Measurements from ENCODE around the gene KCNF1.

The KCNF1 gene

DNA sequence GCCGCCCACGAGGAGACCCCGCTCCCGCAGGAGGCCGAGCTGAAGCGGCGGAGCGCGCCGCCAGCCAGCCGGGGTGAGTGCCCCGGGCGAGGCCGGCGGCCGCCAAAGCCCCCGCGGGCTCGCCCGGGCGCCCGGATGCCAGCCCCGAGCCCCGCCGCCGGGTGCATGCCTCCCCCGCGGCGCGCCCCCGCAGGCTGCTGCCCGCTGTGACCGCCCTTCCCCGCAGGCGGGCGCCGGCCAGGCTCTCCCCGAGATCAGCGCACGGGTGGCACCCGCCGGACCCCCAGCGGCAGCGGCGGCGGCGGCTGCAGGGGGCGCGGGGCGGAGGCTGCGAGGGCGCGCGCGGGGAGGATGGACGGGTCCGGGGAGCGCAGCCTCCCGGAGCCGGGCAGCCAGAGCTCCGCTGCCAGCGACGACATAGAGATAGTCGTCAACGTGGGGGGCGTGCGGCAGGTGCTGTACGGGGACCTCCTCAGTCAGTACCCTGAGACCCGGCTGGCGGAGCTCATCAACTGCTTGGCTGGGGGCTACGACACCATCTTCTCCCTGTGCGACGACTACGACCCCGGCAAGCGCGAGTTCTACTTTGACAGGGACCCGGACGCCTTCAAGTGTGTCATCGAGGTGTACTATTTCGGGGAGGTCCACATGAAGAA lies 470 bp downstream of the KCNF1 start:
- Histone ChIP-seq H4K20me1 (peaks cover 0 to 36% (median 4%) of the 10 kb centered on the region in 11 experiments; a peak in 10 of 22 replicates), H3K27ac (no peak overlapping the region), H3K27me3 (peaks cover 47 to 56% (median 51%) of the 10 kb centered on the region in 11 experiments), H3K9me3 (replicated peaks in 1 of 11) (no peaks in the 10 kb centered on the region), H3K9ac (peak overlapping the region; percentile 37 to 72 (median 59); a peak in 21 of 22 replicates), H3K36me3 (no peaks in the 10 kb centered on the region), H3K4me2 (peak overlapping the region; percentile 96 to 100 (median 98)), H3K4me3 (peak overlapping the region; percentile 57 to 73 (median 66)), H3K4me1 (peaks cover 0 to 17% (median 14%) of the 10 kb centered on the region in 10 experiments; a peak in 13 of 20 replicates)
- TF ChIP-seq Cebpa-rat (IDR thresholded peaks at IDR 0.05), result no peak

DNA sequence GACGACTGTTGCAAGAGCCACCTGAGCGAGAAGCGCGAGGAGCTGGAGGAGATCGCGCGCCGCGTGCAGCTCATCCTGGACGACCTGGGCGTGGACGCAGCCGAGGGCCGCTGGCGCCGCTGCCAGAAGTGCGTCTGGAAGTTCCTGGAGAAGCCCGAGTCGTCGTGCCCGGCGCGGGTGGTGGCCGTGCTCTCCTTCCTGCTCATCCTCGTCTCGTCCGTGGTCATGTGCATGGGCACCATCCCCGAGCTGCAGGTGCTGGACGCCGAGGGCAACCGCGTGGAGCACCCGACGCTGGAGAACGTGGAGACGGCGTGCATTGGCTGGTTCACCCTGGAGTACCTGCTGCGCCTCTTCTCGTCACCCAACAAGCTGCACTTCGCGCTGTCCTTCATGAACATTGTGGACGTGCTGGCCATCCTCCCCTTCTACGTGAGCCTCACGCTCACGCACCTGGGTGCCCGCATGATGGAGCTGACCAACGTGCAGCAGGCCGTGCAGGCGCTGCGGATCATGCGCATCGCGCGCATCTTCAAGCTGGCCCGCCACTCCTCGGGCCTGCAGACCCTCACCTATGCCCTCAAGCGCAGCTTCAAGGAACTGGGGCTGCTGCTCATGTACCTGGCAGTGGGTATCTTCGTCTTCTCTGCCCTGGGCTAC lies 1.2 kb downstream of the KCNF1 start:
- no peak for TF ChIP-seq Cebpa-rat (IDR thresholded peaks at IDR 0.05)
- peak overlapping the region in 1 of 10 experiments; percentile 73; a peak in 4 of 20 replicates for H3K4me3 ChIP-seq
- no peak overlapping the region for H3K9ac ChIP-seq
- H3K36me3 ChIP-seq, result no peaks in the 10 kb centered on the region
- no peak overlapping the region for H3K27ac ChIP-seq
- 0 out of 22 replicates have a peak, but pooled peaks cover 0 to 3% (median 0%) of the 10 kb centered on the region in 11 experiments for H3K9me3 ChIP-seq (replicated peaks in 1 of 11)
- peaks cover 47 to 56% (median 51%) of the 10 kb centered on the region in 11 experiments for H3K27me3 ChIP-seq
- peak overlapping the region in 9 of 11 experiments; percentile 96 to 99 (median 98); a peak in 10 of 22 replicates for H3K4me2 ChIP-seq
- H4K20me1 ChIP-seq, result peaks cover 0 to 34% (median 4%) of the 10 kb centered on the region in 11 experiments; a peak in 10 of 22 replicates
- peaks cover 0 to 17% (median 14%) of the 10 kb centered on the region in 10 experiments; a peak in 13 of 20 replicates for H3K4me1 ChIP-seq

DNA sequence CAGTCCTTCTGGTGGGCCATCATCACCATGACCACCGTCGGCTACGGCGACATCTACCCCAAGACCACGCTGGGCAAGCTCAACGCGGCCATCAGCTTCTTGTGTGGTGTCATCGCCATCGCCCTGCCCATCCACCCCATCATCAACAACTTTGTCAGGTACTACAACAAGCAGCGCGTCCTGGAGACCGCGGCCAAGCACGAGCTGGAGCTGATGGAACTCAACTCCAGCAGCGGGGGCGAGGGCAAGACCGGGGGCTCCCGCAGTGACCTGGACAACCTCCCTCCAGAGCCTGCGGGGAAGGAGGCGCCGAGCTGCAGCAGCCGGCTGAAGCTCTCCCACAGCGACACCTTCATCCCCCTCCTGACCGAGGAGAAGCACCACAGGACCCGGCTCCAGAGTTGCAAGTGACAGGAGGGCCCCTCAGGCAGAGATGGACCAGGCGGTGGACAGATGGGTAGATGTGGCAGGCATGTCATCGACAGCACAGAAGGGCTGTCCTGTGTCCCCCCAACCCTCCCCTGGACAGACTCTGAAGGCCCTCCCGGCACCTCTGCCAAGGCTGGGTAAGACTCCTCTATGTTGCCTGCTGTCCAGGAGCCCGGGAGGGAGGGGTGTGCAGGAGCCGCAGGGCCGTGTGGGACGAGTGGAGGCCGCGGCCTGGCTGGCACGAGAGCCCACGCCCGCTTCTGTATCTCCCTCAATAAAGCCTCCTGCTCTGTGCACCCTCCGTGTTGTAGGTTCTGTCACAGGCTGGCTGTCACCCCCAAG lies 2.0 kb downstream of the KCNF1 start:
- no peak overlapping the region for H3K27ac ChIP-seq
- no peak for TF ChIP-seq Cebpa-rat (IDR thresholded peaks at IDR 0.05)

DNA sequence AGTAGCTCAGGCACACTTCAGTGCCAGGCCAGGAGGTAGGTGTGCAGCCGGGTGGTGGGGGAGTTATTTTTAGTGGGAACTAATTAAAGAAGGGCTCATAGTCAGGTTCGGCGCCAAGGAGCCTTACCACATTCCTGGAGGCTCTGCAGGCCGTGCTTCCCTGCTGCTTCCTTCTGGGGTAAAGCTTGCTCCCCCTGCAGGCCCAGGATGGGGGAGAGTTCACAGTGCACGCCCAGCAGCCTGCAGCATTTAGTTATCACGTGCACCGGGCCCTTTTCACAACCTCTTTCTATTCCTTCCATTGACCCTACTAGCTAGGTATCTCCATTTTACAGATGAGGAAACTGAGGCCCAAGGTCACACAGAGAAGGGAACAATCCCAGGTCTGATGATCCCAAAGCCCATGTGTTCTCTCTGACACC lies 2.5 kb downstream of the KCNF1 start:
- Histone ChIP-seq H3K27me3 (peaks cover 47 to 56% (median 51%) of the 10 kb centered on the region in 11 experiments), H3K9ac (no peak overlapping the region), H3K36me3 (no peaks in the 10 kb centered on the region), H3K4me3 (no peak overlapping the region), H3K27ac (no peak overlapping the region), H3K4me2 (peak overlapping the region in 4 of 11 experiments; percentile 2 to 28 (median 15); a peak in 4 of 22 replicates), H3K4me1 (peaks cover 4 to 26% (median 19%) of the 10 kb centered on the region in 10 experiments; a peak in 18 of 20 replicates), H4K20me1 (peaks cover 0 to 32% (median 4%) of the 10 kb centered on the region in 11 experiments; a peak in 10 of 22 replicates), H3K9me3 (replicated peaks in 1 of 11) (0 out of 22 replicates have a peak, but pooled peaks cover 0 to 4% (median 0%) of the 10 kb centered on the region in 11 experiments)
- TF ChIP-seq Cebpa-rat (IDR thresholded peaks at IDR 0.05), result no peak

More for the DNA sequence above, 2.0 kb downstream of the KCNF1 start:
- no peak overlapping the region for H3K9ac ChIP-seq
- peaks cover 0 to 32% (median 4%) of the 10 kb centered on the region in 11 experiments; a peak in 10 of 22 replicates for H4K20me1 ChIP-seq
- peaks cover 2 to 20% (median 15%) of the 10 kb centered on the region in 10 experiments; a peak in 17 of 20 replicates for H3K4me1 ChIP-seq
- H3K27me3 ChIP-seq, result peaks cover 47 to 56% (median 51%) of the 10 kb centered on the region in 11 experiments
- H3K36me3 ChIP-seq, result no peaks in the 10 kb centered on the region
- H3K4me2 ChIP-seq, result peak overlapping the region in 1 of 11 experiments; percentile 12; a peak in 2 of 22 replicates
- H3K9me3 ChIP-seq (replicated peaks in 1 of 11), result 0 out of 22 replicates have a peak, but pooled peaks cover 0 to 4% (median 0%) of the 10 kb centered on the region in 11 experiments
- no peak overlapping the region for H3K4me3 ChIP-seq

DNA sequence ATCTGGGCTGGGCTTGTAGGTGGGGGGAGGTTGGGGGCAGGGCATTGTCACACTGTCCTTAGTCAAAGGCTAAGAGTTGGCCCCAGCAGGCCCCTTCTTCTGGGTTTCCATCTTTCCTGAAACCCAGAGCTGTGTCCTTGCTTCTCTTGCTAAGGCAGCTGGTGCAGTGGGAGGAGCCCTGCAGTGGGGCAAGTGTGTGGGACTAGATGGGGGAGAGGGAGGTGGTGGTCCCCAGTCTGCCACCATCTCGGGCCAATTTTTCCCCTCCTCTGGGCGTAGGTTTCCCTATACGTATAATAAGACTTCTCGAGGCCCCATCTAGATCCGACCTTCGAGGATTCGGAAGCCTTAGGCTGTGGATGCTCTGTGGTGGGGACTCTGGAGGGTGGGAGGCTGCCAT lies 3.5 kb downstream of the KCNF1 start:
- TF ChIP-seq Cebpa-rat (IDR thresholded peaks at IDR 0.05), result no peak

DNA sequence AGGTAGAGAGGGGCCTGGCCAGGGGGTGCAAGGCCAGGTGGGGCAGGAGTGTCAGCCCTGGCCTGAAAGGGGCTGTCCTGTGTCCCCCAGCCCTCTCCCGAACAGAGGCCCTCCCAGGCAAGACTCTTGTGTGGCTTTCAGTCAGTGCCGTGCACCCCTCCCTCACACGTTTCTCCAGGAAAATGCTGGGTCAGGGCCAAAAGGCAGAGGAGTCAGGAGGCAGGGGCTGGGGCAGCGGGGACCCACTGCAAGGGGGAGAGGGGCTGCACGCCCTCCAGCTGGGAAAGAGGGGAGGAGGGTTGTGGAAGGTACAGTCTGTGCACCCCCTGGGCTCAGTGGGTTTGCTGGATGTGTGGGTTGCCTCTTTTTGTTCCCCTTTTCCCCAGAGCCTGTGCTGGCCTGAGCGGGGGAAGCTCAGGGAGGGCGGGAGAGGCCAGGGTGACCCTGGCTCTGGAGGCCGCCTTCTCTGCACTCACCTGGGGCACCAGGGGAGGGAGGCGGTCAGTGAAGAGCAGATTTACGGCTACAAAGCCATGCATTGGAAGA lies 4.1 kb downstream of the KCNF1 start:
- Histone ChIP-seq H4K20me1 (peaks cover 0 to 32% (median 4%) of the 10 kb centered on the region in 11 experiments; a peak in 10 of 22 replicates), H3K4me2 (no peak overlapping the region)
- no peak for TF ChIP-seq Cebpa-rat (IDR thresholded peaks at IDR 0.05)

More for the DNA sequence above, 3.5 kb downstream of the KCNF1 start:
- Histone ChIP-seq H3K9me3 (replicated peaks in 1 of 11) (0 out of 22 replicates have a peak, but pooled peaks cover 0 to 4% (median 0%) of the 10 kb centered on the region in 11 experiments), H3K4me1 (peaks cover 8 to 36% (median 28%) of the 10 kb centered on the region in 10 experiments; a peak in 18 of 20 replicates), H3K27me3 (peaks cover 42 to 51% (median 45%) of the 10 kb centered on the region in 11 experiments), H4K20me1 (peaks cover 0 to 32% (median 4%) of the 10 kb centered on the region in 11 experiments; a peak in 10 of 22 replicates), H3K36me3 (no peaks in the 10 kb centered on the region), H3K4me3 (no peak overlapping the region), H3K9ac (no peak overlapping the region), H3K27ac (no peak overlapping the region), H3K4me2 (no peak overlapping the region; a peak in 1 of 22 replicates)

GRCh38 chr2:10916953-10917352 lies 5.2 kb downstream of the KCNF1 start:
- H3K27me3 ChIP-seq, result peaks cover 24 to 48% (median 29%) of the 10 kb centered on the region in 11 experiments
- no peak overlapping the region for H3K4me3 ChIP-seq
- H3K4me2 ChIP-seq, result no peak overlapping the region
- no peak overlapping the region for H3K27ac ChIP-seq
- TF ChIP-seq Cebpa-rat (IDR thresholded peaks at IDR 0.05), result no peak
- H3K36me3 ChIP-seq, result no peaks in the 10 kb centered on the region
- H4K20me1 ChIP-seq, result peaks cover 0 to 23% (median 4%) of the 10 kb centered on the region in 11 experiments; a peak in 9 of 22 replicates
- H3K4me1 ChIP-seq, result peaks cover 5 to 48% (median 39%) of the 10 kb centered on the region in 10 experiments; a peak in 18 of 20 replicates
- H3K9ac ChIP-seq, result no peak overlapping the region
- H3K9me3 ChIP-seq (replicated peaks in 1 of 11), result 0 out of 22 replicates have a peak, but pooled peaks cover 0 to 4% (median 0%) of the 10 kb centered on the region in 11 experiments

More for the DNA sequence above, 4.1 kb downstream of the KCNF1 start:
- Histone ChIP-seq H3K27ac (no peak overlapping the region), H3K9me3 (replicated peaks in 1 of 11) (0 out of 22 replicates have a peak, but pooled peaks cover 0 to 4% (median 0%) of the 10 kb centered on the region in 11 experiments), H3K9ac (no peak overlapping the region), H3K4me1 (peaks cover 8 to 41% (median 33%) of the 10 kb centered on the region in 10 experiments; a peak in 18 of 20 replicates), H3K4me3 (no peak overlapping the region), H3K36me3 (no peaks in the 10 kb centered on the region), H3K27me3 (peaks cover 36 to 48% (median 40%) of the 10 kb centered on the region in 11 experiments)

DNA sequence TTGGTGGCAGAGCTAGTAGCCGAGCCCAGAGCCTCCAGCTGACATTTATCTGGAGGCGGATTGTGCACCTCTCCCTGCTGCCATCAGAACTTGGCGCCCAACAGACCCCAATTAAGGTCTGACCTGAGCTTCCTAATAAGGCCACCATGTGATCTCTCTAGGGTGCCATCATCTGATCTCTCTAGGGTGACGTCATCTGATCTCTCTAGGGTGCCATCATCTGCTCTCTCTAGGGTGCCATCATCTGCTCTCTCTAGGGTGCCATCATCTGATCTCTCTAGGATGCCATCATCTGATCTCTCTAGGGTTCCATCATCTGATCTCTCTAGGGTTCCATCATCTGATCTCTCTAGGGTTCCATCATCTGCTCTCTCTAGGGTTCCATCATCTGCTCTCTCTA lies 6.2 kb downstream of the KCNF1 start:
- peaks cover 15 to 43% (median 19%) of the 10 kb centered on the region in 11 experiments for H3K27me3 ChIP-seq
- peaks cover 0 to 13% (median 1%) of the 10 kb centered on the region in 11 experiments; a peak in 8 of 22 replicates for H4K20me1 ChIP-seq
- H3K4me1 ChIP-seq, result peaks cover 0 to 54% (median 40%) of the 10 kb centered on the region in 10 experiments; a peak in 17 of 20 replicates
- H3K4me2 ChIP-seq, result no peak overlapping the region
- H3K4me3 ChIP-seq, result no peak overlapping the region
- H3K9ac ChIP-seq, result no peak overlapping the region
- no peak overlapping the region for H3K27ac ChIP-seq
- no peaks in the 10 kb centered on the region for H3K36me3 ChIP-seq
- TF ChIP-seq Cebpa-rat (IDR thresholded peaks at IDR 0.05), result no peak
- H3K9me3 ChIP-seq (replicated peaks in 1 of 11), result 0 out of 22 replicates have a peak, but pooled peaks cover 0 to 4% (median 0%) of the 10 kb centered on the region in 11 experiments

Data from BLaER1 treated with 17β-estradiol and CSF1 and Interleukin-3, amounts not matched to agents 10 nM and 100 nM (cell line).